Stimulated activated CD4-positive, alpha-beta T cell treated with anti-CD3 and anti-CD28 coated beads, TNF-alpha, amount 100 ng/mL, for 1 hour (primary cell): ENCODE results near the gene QSER1.
A peak's percentile ranks its signal among the peaks of the same experiment; 100 is the strongest.
"Not testable (repeated sequence)": the region's sequence is repeated elsewhere in the genome, so short reads cannot be mapped to it uniquely, and the experiment has no call there.

Experiments used
- DNase-seq, 3 donors: peaks; one replicate each; pipeline ENCODE4 v3.0.0-alpha.2; 2020; ENCODE audit warnings: low read depth in 3 of 3, low spot score in 1 of 3

Gene QSER1

DNA sequence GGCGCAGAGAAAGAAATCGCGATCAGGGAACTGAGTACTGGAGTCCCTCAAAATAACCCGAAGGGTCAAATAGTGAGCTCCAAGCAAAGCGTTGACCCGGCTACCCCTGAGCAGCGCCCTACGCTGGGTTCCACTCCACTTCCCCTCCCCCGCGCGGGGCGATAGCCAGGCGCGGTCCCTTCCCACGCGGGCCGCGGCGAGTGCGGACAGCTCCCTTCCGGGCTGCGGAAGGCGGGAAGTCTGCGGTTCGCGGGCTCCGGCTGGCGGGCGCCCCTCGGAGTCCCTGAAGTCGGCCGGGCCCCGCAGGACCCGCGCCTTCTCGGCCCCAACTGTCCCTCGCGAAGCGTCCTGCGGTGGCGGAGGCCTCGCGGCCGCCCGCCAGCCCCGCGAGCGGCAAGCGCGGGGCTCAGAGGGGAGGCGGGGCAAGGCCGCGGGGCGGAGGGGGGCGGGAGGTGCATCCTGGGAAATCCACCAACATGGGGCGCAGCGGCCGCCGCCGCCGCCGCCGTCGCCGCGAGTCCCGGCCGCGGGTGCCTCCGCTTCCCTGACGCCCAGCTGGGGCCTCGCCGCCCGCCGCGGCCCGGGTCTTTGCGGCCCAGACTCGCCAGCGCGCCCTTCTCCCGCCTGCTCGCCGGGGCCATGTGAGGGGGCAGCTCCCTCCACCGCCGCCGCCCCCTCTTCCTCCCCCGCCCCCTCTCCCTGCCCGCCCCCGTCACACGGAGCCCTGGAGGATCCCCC, at the start of gene QSER1:
Gene QSER1, plus strand, starts transcription at position 457 of the 738 bp plus-strand sequence. CDS start 315 bp downstream, outside the sequence.
- DNase-seq = peak; percentile 18 to 62 (median 36)

DNA sequence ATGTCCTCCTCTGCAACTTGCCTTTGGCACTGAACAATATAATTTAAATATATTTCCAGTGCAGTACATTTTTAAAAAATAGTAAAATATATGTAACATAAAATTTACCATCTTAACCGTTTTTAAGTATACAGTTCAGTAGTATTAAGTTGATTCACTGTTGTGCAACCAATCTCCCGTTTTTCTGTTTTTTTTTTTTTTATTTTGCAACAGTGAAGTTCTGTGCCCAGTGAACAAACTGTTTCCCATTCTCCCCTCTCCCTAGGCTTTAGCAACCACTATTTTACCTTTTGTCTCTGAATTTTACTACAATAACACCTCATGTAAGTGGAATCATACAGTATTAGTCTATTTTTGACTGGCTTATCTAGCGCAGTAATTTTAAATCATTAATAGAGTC, 49.1 kb upstream of the QSER1 start:
- no peak for DNase-seq

- DNase-seq = no peak
These were observed 45.1 kb upstream of the QSER1 start for GRCh38 chr11:32847511-32847910.

DNA sequence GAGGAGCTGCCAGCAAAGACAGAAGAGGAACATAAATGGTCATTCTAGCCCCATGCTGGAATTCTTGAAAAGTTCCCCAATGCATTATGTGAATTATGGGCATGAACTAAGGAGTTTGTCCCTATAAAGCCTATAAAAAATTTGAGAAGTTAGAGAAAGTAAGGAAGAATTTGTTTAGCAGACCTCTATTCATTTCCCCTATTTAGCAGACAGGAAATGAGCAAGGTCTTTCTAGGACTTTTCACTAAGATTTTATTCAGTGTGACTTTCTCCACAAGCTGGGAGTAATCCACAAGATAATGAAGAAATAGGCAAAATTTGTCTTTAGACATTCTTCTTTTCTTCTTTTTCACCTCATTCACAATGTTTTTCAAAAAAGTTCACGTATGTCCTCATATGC, 42.9 kb upstream of the QSER1 start:
- no peak for DNase-seq

- DNase-seq = no peak
These were observed 41.4 kb upstream of the QSER1 start for GRCh38 chr11:32851251-32851650.

DNA sequence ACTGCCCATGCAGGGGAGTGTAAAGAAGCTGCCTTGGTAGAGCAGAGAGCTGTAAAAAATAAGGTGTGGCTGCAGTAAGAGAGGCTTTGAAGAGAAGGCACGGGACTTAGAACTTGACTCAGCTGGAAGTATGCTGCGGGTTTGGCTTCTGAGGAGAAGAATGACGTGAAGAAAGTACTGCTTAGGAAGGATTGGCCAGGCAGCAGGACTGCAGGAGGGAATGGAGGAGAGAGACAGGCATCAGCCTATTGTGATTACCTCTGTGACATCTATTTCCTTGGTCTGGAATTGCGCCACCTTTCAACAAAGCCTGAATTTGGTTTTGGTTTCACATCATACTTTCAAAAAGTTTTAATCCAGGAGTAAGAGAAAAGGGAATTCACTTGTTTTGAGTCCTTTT, 40.4 kb upstream of the QSER1 start:
- DNase-seq = no peak

DNA sequence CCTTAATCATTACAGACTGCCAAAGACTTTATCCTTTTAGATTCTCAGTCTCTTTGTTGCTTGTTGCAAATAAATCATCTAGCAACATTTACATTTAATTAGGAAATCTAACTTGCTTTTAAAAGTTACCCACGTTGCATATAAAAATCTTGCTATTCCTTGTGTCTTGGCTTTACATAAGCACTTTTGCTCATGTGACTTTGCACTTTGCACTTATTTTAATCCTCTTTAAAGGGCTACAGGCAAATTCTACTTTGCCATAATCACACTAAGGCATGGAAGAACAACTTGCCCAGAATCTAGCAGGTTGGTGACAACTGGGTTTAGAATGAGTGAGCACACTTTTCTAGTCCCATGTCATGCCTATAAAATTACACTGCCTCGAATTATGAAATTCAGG, 37.0 kb upstream of the QSER1 start:
- DNase-seq = no peak

DNA sequence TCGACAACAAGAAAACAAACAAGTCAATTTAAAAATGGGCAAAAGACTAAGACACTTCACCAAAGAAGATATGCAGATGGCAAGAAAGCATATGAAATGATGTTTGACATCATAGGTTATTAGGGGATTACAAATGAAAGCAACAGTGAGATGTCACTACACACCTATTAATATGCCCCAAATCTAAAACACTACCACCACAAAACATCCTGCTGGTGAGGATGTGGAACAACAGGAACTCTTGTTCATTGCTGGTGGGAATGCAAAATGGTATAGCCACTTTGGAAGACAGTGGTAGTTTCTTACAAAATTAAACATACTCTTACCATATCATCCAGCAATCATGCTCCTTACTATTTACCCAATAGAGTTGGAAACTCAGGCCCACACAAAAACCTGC, 33.9 kb upstream of the QSER1 start:
- DNase-seq = no peak

DNA sequence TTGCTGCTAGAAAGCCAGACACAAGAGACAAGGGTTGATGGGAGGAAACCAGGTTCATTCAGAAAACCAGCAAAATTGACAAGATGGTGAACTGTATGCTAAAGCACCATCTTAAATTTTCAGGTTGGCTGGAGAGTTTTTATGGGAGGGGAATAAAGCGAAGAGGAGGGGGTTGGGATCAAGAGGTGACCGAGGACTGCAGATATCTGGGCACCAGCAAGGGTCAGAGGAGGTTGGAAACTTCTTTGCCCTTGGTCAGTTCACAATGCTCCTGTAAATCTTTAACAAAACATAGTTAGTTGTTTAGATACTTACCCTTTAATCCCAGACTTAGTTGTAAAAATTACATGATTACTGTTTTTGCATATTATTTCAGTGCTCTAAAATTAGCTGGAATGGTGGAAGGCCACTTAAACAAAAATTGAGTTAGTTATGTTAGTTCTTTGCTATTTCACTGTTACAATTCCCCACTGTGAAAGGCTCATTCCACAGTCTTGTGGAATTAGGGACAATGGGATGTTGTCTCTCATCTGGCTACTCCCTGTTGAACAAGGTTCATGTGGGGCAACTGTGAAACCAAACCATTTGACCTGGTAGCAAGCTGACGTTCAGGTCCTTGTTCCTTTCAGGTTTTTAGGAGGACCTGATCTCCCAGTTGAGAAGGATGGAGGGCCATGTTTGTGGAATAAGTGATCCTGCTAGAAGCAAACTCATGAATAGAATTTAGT, 30.6 kb upstream of the QSER1 start:
- no peak for DNase-seq

DNA sequence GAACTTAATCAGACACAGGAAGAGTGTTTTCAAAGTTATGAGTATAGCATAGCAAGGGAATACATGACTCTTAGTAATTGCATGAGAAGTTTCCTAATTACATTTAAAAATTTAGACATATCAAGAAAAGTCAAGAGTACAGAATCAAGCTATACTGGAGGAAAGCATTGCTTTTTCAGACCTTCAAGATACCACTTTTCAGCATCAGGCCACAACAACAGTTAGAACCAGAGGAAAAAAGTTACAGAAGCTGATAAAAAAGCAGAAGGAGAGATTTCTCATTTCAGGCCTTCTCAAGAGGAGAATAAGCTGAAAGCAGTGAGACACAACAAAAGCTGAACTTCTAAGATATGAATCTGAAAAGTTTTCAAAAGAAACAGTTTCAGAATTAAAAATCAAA, 28.1 kb upstream of the QSER1 start:
- DNase-seq = no peak

DNA sequence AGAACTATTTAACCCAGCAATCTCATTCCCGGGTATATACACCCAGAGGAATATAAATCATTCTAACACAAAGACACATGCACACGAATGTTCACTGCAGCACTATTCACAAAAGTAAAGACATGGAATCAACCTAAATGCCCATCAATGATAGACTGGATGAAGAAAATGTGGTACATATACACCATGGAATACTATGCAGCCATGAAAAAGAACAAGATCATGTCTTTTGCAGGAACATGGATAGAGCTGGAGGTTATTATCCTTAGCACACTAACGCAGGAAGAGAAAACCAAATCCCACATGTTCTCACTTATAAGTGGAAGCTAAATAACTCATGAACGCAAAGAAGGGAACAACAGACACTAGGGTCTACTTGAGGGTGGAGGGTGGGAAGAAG, 23.9 kb upstream of the QSER1 start:
- DNase-seq = not testable (repeated sequence)

DNA sequence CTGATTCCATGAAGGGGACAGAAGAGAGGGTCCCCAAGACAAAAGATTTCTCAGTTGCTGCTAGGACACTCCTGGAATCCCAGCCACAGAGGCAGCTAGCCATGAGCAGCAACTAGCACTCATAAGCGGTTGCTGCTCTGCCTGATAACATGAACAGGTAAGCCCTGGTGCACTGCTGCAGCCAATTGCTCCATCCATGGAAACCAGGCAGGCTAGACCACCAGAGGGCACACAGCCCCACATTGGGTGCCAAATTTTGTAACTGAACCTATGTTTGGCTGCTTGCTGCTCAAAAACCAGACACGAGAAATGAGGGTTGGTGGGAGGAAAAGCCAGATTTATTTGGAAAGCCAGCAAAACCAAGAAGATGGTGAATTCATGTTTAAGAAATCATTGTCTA, 21.9 kb upstream of the QSER1 start:
- no peak for DNase-seq

DNA sequence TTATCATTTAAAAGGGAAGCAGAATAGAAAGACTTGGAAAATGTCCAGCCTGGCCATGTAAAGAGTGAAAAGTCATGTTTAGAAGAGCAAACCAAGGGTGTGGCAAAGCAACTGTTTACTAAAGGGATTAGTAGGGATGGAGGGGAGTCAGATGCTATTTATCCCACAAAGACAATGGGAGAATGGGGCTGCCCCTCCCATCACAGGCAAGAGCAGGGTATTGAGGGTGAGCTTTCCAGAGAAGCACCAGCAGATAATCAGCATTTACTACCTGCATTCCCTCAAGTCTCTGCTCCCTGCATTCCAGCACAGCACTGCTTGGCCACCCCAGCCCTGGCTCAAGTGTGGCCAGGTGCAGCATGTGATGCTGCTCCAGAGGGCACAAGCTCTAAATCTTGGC, 18.5 kb upstream of the QSER1 start:
- no peak for DNase-seq

DNA sequence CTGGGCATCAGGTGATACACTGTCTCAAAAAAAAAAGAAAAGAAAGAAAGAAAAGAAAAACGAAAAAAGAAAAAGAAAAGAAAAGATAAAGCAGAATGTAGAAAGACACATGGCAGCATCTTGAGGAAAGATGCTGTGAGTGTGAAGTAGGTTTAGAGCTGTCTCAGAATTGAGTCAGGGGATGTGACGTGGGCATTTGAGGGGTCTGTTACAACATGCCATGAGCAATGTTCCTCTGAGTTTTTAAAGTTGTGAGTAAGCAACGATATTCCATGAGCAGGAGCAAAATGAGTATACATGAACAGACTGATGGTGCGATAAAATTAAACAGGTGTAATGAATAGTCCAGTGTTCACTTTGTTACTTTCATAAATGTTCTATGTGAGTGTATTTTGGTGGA, 11.3 kb upstream of the QSER1 start:
- DNase-seq = no peak

- no peak for DNase-seq
These were observed 9.2 kb upstream of the QSER1 start for GRCh38 chr11:32883421-32883820.

DNA sequence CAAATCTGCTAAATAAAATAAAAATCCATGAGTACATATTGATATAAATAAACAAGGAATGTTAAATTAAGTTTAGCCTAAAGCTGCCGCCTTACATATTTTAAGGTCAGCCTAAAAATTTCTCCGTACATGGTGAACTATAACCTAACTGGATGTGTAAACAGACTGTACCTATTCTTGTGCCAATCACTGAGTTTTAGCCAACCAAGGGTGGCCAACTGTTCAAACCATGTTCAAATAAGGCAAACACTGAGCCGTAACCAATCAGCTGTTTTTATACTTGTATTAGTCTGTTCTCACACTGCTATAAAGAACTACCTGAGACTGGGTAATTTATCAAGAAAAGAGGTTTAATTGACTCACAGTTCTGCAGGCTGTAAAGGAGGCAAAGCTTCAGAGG, 8.6 kb upstream of the QSER1 start:
- DNase-seq = no peak

- DNase-seq = no peak
These were observed 7.7 kb upstream of the QSER1 start for GRCh38 chr11:32884770-32885384.

DNA sequence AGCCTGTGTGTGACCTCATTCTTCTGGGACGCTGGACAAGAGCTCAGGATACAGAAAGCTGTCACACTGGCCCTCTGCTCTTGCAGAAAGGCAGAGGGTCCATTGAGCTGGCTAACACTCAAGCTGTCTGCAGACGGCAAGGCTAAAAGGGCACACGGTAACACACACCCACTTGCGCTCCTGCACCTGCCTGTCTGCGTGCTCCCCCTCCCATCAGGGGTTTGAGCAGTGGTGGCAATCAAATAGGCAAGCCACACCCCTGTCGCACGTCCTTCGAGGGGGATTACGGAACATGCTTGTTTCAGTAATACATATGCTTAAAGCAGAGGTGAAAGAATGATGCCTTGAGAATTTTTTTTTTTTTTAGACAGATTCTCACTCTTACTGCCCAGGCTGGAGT, 7.1 kb upstream of the QSER1 start:
- no peak for DNase-seq

GRCh38 chr11:32886180-32886579, 6.4 kb upstream of the QSER1 start:
- no peak for DNase-seq

GRCh38 chr11:32887707-32888383, 4.8 kb upstream of the QSER1 start:
- DNase-seq = not testable (repeated sequence)

DNA sequence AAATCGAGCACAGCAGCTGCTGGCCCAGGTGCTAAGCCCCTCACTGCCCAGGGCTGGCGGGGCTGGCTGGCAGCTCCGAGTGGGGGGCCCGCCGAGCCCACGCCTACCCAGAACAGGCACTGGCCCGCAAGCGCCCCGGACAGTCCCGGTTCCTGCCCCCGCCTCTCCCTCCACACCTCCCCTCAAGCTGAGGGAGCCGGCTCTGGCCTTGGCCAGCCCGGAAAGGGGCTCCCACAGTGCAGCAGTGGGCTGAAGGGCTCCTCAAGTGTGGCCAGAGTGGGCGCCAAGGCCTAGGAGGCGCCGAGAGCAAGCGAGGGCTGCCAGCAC, 4.3 kb upstream of the QSER1 start:
- not testable (repeated sequence) for DNase-seq

- no peak for DNase-seq
These were observed 3.8 kb upstream of the QSER1 start for GRCh38 chr11:32888805-32889204.
